GM12873 (cell line): Measurements from ENCODE around the gene PKD2L1.

Source experiments
- TF ChIP-seq, protein P1 (sequence below): IDR thresholded peaks from 2 replicates; pipeline ENCODE4 v1.5.1; 2012; ENCODE audit warnings: low read depth, mild to moderate bottlenecking, moderate library complexity, low read length, control low read depth; ENCODE audit not compliant: insufficient read depth; ENCODE audit errors: missing control alignments

PKD2L1 gene

GRCh38 chr10:100304414-100304813 is 25.6 kb downstream of the PKD2L1 start:
- TF ChIP-seq, protein P1, sequence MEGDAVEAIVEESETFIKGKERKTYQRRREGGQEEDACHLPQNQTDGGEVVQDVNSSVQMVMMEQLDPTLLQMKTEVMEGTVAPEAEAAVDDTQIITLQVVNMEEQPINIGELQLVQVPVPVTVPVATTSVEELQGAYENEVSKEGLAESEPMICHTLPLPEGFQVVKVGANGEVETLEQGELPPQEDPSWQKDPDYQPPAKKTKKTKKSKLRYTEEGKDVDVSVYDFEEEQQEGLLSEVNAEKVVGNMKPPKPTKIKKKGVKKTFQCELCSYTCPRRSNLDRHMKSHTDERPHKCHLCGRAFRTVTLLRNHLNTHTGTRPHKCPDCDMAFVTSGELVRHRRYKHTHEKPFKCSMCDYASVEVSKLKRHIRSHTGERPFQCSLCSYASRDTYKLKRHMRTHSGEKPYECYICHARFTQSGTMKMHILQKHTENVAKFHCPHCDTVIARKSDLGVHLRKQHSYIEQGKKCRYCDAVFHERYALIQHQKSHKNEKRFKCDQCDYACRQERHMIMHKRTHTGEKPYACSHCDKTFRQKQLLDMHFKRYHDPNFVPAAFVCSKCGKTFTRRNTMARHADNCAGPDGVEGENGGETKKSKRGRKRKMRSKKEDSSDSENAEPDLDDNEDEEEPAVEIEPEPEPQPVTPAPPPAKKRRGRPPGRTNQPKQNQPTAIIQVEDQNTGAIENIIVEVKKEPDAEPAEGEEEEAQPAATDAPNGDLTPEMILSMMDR = no peak

DNA sequence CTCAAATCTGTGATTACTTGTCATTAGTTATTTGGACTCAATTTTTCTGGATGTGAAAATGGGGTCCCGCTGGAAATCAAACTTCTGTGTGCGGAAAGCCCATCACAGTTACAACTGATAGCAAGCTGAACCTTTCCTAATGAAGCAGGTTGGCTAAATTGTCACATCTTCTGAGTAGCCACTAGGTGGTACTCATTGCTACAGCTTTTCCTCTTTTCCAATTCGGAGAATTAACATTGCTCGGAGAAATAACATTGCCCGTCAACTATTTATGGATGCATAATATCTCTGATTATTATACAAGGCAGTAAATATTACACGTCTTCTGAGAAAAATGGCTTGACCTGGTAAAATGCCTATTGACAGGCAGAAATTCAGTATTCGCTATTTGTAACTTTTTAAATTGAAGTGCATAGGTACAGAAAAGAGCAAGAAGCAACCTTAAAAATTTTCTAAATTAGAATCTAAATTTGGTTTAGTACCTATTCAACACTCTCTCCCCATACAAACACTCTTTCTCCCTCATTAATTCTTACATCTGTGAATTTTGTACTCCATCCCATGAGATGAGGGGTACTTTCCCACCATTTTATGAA is 26.2 kb downstream of the PKD2L1 start:
- TF ChIP-seq, protein P1 = peak; percentile 68

DNA sequence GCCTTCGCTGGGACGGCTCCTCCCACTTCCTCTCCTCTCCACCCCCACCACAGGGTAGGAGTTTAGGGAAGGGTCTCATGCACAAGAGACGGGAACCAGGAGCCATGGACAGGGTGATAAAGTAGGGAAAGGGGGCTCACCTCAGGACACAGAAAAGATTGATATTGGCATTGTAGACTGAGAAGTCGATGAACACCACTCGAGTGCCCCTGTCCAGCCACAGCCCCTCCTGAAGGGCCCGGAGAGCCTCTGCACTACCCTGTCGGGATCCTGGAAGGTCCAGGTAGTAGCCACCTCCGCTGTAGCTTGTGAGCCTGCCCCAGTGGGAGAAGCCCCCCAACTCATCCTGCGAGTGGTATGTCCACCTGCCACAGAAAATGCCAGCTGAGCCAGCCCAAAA is 32.8 kb downstream of the PKD2L1 start:
- TF ChIP-seq, protein P1 = no peak

GRCh38 chr10:100293066-100293465 is 37.0 kb downstream of the PKD2L1 start:
- TF ChIP-seq, protein P1 = no peak

GRCh38 chr10:100291356-100291755 is 38.7 kb downstream of the PKD2L1 start:
- TF ChIP-seq, protein P1 = no peak

DNA sequence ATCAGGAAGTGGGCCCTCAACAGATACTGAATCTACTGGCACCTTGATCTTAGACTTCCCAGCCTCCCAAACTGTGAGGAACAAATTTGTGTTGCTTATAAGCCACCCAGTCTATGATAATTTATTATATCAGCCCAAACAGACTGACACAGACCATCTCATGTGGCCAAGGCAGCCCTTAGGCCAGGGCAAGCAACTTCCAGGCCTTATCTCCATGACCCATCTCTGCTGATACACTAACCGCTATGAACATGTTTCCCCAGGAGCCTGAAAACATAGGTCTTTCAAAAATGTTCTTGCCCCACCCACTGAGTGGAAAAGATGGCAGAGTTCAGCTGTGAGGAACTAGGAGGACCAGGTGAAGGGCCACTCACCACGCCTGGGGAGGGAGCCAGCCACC is 40.4 kb downstream of the PKD2L1 start:
- TF ChIP-seq, protein P1 = no peak

GRCh38 chr10:100288196-100288595 is 41.8 kb downstream of the PKD2L1 start:
- TF ChIP-seq, protein P1 = no peak
